ENCODE data around the gene SECISBP2.

The SECISBP2 gene

GRCh38 chr9:89349607-89350006 is 31.3 kb downstream of the SECISBP2 start:
- no peak for DNase-seq

GRCh38 chr9:89350988-89351557 is 32.8 kb downstream of the SECISBP2 start:
- no peak for DNase-seq

GRCh38 chr9:89351584-89352300 is 33.4 kb downstream of the SECISBP2 start:
- DNase-seq = no peak

- no peak for DNase-seq
These were observed 34.2 kb downstream of the SECISBP2 start for GRCh38 chr9:89352451-89352850.

- DNase-seq = no peak
These were observed 34.8 kb downstream of the SECISBP2 start for GRCh38 chr9:89352874-89353649.

- no peak for DNase-seq
These were observed 35.7 kb downstream of the SECISBP2 start for GRCh38 chr9:89353989-89354388.

GRCh38 chr9:89354471-89354870 is 36.2 kb downstream of the SECISBP2 start:
- DNase-seq = no peak

- DNase-seq = no peak
These were observed 38.5 kb downstream of the SECISBP2 start for GRCh38 chr9:89356782-89357181.

- DNase-seq = no peak
These were observed 39.3 kb downstream of the SECISBP2 start for GRCh38 chr9:89357331-89358197.

GRCh38 chr9:89358376-89358916 is 40.1 kb downstream of the SECISBP2 start:
- DNase-seq = no peak

- DNase-seq = peak; percentile 85
These were observed 40.7 kb downstream of the SECISBP2 start for GRCh38 chr9:89358985-89359384.

- DNase-seq = peak; percentile 92
These were observed 41.5 kb downstream of the SECISBP2 start for GRCh38 chr9:89359751-89360261.

GRCh38 chr9:89360465-89360864 is 42.2 kb downstream of the SECISBP2 start:
- DNase-seq = peak; percentile 70

GRCh38 chr9:89361031-89361430 is 42.7 kb downstream of the SECISBP2 start:
- DNase-seq = no peak

GRCh38 chr9:89361816-89362646 is 43.7 kb downstream of the SECISBP2 start:
- DNase-seq = no peak

GRCh38 chr9:89362647-89363310 is 44.5 kb downstream of the SECISBP2 start:
- no peak for DNase-seq

GRCh38 chr9:89363311-89363670 is 45.0 kb downstream of the SECISBP2 start:
- no peak for DNase-seq

GRCh38 chr9:89363921-89364665 is 45.8 kb downstream of the SECISBP2 start:
- no peak for DNase-seq

- DNase-seq = no peak
These were observed 46.6 kb downstream of the SECISBP2 start for GRCh38 chr9:89364666-89365531.

All from NCI-H1092 treated with DMSO at 0.1 percent for 48 hours (cell line).